Effector memory CD4-positive, alpha-beta T cell (primary cell): ENCODE measurements around the gene SRGAP2C.
"Not testable (repeated sequence)": the region's sequence is repeated elsewhere in the genome, so short reads cannot be mapped to it uniquely, and the experiment has no call there.

Source experiments
- DNase-seq, 3 donors: peaks; one replicate each; pipeline ENCODE4 v3.0.0-alpha.2; 2020
- H3K27ac ChIP-seq: 2 replicates; pipeline ENCODE4 v1.7.0; 2013; ENCODE audit warnings: mild to moderate bottlenecking, low read length, moderate library complexity; ENCODE audit not compliant: insufficient read depth, poor library complexity, severe bottlenecking
- H3K27me3 ChIP-seq: replicated peaks from 2 replicates; pipeline ENCODE4 v1.7.0; 2013; ENCODE audit warnings: mild to moderate bottlenecking, low read length; ENCODE audit not compliant: insufficient read depth, control insufficient read depth, poor library complexity, severe bottlenecking
- H3K36me3 ChIP-seq: 2 replicates; pipeline ENCODE4 v1.7.0; 2013; ENCODE audit warnings: mild to moderate bottlenecking, low read length, moderate library complexity; ENCODE audit not compliant: control insufficient read depth, insufficient read depth
- H3K4me1 ChIP-seq: 2 replicates; pipeline ENCODE4 v1.7.0; 2013; ENCODE audit warnings: low read length, mild to moderate bottlenecking; ENCODE audit not compliant: control insufficient read depth, insufficient read depth, poor library complexity, severe bottlenecking
- H3K4me3 ChIP-seq: 2 replicates; pipeline ENCODE4 v1.7.0; 2013; ENCODE audit warnings: low read length, low read depth, mild to moderate bottlenecking; ENCODE audit not compliant: insufficient read depth, poor library complexity, severe bottlenecking
- H3K9me3 ChIP-seq: 2 replicates; pipeline ENCODE4 v1.7.0; 2013; ENCODE audit warnings: mild to moderate bottlenecking, low read length, moderate library complexity; ENCODE audit not compliant: control insufficient read depth

The SRGAP2C gene

DNA sequence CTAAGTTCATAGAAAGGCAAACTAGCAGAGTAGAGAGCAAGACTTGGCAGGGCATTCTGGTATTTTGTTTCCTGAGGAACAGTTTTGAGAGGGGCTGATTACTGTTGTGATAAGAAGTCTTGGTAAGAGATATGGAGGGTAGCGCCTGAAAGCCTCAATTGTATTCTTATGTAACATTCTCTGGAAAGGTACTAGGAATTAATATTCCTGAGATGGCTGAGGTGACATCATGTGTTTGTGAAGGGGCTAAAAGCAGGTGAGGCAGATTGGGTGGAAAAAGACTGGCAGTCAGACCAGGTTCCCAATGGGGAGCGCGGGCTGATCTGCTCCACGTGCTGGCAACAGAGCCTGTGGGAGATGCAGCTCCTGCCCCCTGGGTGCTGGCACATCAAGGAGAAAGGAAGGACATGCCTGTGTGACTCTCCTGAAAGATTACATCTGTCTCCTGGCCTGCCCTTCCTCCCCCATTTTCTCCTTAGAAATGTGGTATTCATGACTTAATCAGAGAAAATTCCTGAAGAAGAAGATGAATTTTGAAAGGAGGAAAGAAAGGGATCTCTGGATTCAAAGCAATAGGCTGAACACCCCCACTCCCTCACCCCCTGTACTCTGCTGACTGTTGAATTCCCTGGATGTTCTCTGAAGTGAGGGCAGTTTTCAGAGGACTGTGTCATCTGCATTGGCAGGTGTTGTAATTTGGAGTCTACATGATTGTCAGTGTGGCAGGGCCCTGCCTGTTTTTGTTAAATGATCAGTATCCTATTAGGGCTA lies 94.2 kb downstream of the SRGAP2C start:
- H3K4me1 ChIP-seq, H3K27me3 ChIP-seq, H3K36me3 ChIP-seq, DNase-seq, H3K27ac ChIP-seq, H3K9me3 ChIP-seq, H3K4me3 ChIP-seq: not testable (repeated sequence)

DNA sequence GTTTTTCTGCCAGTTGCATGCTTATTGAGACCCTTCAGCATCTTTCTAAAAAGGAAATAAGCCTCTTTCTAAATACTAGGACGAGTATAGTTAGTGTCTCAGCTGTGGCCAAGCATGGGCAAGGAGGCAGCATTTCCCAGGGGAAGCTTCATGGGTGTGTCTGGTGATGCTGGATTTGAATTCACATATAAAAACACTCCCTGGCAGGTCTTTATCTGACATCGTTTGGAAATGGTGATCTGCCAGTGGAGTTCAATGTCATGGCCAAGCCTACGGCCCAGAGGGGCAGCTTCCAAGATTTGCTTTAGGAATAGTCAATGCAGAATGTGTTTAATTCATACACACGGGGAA lies 94.7 kb downstream of the SRGAP2C start:
- not testable (repeated sequence) for H3K9me3 ChIP-seq, H3K36me3 ChIP-seq, H3K27me3 ChIP-seq, H3K4me1 ChIP-seq, DNase-seq, H3K4me3 ChIP-seq, H3K27ac ChIP-seq

GRCh38 chr1:121280699-121281317 lies 96.0 kb downstream of the SRGAP2C start:
- not testable (repeated sequence) for H3K4me3 ChIP-seq, H3K27ac ChIP-seq, H3K9me3 ChIP-seq, H3K27me3 ChIP-seq, H3K36me3 ChIP-seq, DNase-seq, H3K4me1 ChIP-seq

- DNase-seq, H3K4me1 ChIP-seq, H3K27me3 ChIP-seq, H3K27ac ChIP-seq, H3K36me3 ChIP-seq, H3K9me3 ChIP-seq, H3K4me3 ChIP-seq: not testable (repeated sequence)
Observed at GRCh38 chr1:121281480-121281879, 96.7 kb downstream of the SRGAP2C start.

- not testable (repeated sequence) for H3K4me3 ChIP-seq, H3K36me3 ChIP-seq, H3K27ac ChIP-seq, H3K27me3 ChIP-seq, H3K9me3 ChIP-seq, DNase-seq, H3K4me1 ChIP-seq
Observed at GRCh38 chr1:121283587-121284180, 98.9 kb downstream of the SRGAP2C start.

GRCh38 chr1:121292590-121292989 lies 107.8 kb downstream of the SRGAP2C start:
- not testable (repeated sequence) for H3K36me3 ChIP-seq, H3K4me1 ChIP-seq, H3K27ac ChIP-seq, H3K4me3 ChIP-seq, H3K27me3 ChIP-seq, DNase-seq, H3K9me3 ChIP-seq

GRCh38 chr1:121293263-121294204 lies 108.8 kb downstream of the SRGAP2C start:
- H3K4me3 ChIP-seq, DNase-seq, H3K9me3 ChIP-seq, H3K27ac ChIP-seq, H3K27me3 ChIP-seq, H3K4me1 ChIP-seq, H3K36me3 ChIP-seq: not testable (repeated sequence)

GRCh38 chr1:121294205-121294570 lies 109.4 kb downstream of the SRGAP2C start:
- not testable (repeated sequence) for H3K4me1 ChIP-seq, H3K36me3 ChIP-seq, H3K27me3 ChIP-seq, DNase-seq, H3K27ac ChIP-seq, H3K9me3 ChIP-seq, H3K4me3 ChIP-seq

- H3K27me3 ChIP-seq, H3K9me3 ChIP-seq, H3K4me3 ChIP-seq, H3K4me1 ChIP-seq, H3K36me3 ChIP-seq, DNase-seq, H3K27ac ChIP-seq: not testable (repeated sequence)
Observed at GRCh38 chr1:121296563-121296962, 111.8 kb downstream of the SRGAP2C start.

- H3K27me3 ChIP-seq, H3K9me3 ChIP-seq, DNase-seq, H3K27ac ChIP-seq, H3K4me1 ChIP-seq, H3K4me3 ChIP-seq, H3K36me3 ChIP-seq: not testable (repeated sequence)
Observed at GRCh38 chr1:121298529-121298928, 113.8 kb downstream of the SRGAP2C start.
